Left ventricle myocardium inferior (tissue), 1 donor: ENCODE data around the gene LAMB4. TPM values are rescaled to one million over a fixed set of nuclear protein-coding genes. Genes with fewer than 3 reads are reported as not detected.

Experiments used
- DNase-seq: peaks from one replicate; pipeline ENCODE4 v3.0.0-alpha.2; 2020
- H3K27ac ChIP-seq: fragments of 200-600 bp; replicated peaks from 2 replicates; pipeline ENCODE4 v1.8.0; 2021
- H3K27me3 ChIP-seq: fragments of 200-600 bp; 2 replicates; pipeline ENCODE4 v1.8.0; 2021; ENCODE audit warnings: low read depth
- H3K36me3 ChIP-seq: fragments of 200-600 bp; 2 replicates; pipeline ENCODE4 v1.8.0; 2021
- H3K4me1 ChIP-seq: fragments of 200-600 bp; 2 replicates; pipeline ENCODE4 v1.8.0; 2021
- H3K4me3 ChIP-seq: fragments of 200-600 bp; 2 replicates; pipeline ENCODE4 v1.8.0; 2021; ENCODE audit warnings: mild to moderate bottlenecking, moderate library complexity
- H3K9me3 ChIP-seq: fragments of 200-600 bp; replicated peaks from 2 replicates; pipeline ENCODE4 v1.8.0; 2021
- CTCF ChIP-seq: fragments of 200-600 bp; IDR thresholded peaks from 2 replicates; pipeline ENCODE4 v1.8.0; 2021; ENCODE audit warnings: antibody characterized with exemption, mild to moderate bottlenecking, borderline replicate concordance
- intact Hi-C: fragments of 100-400 bp; cut with micrococcal nuclease; formaldehyde crosslinking; loops from one replicate; pipeline ENCODE4 v1.11.0; 2022
- total RNA-seq: library from RNA; stranded (reverse); fragmentation: NEBNext Ultra II Directional; extraction: Animal tissue kit (Norgen Biotek cat#: 25700); gene quantifications from one replicate; pipeline ENCODE4 v1.2.1, GENCODE V29; 2021
- donor health status: DM: no; HTN: yes; CAD: no; lungs with severe emphysema.

Gene LAMB4
- total RNA-seq, 1 donor from 2014 or later, result 0.33 TPM

GRCh38 chr7:108089381-108089780, 40.8 kb downstream of the LAMB4 start:
- Histone ChIP-seq H3K9me3 (no peaks in the 10 kb centered on the region), H3K4me1 (peaks cover 12% of the 10 kb centered on the region), H3K36me3 (no peaks in the 10 kb centered on the region), H3K4me3 (no peak overlapping the region), H3K27ac (no peak overlapping the region), H3K27me3 (no peaks in the 10 kb centered on the region)
- TF ChIP-seq CTCF, result no peak
- intact Hi-C loops, result no loop called here
- no peak for DNase-seq

GRCh38 chr7:108088729-108089128, 41.4 kb downstream of the LAMB4 start:
- intact Hi-C loops, result no loop called here
- Histone ChIP-seq H3K4me3 (no peak overlapping the region), H3K9me3 (no peaks in the 10 kb centered on the region), H3K27ac (no peak overlapping the region), H3K36me3 (no peaks in the 10 kb centered on the region), H3K27me3 (no peaks in the 10 kb centered on the region), H3K4me1 (peaks cover 5% of the 10 kb centered on the region)
- no peak for TF ChIP-seq CTCF
- no peak for DNase-seq

GRCh38 chr7:108087778-108088177, 42.4 kb downstream of the LAMB4 start:
- no peaks in the 10 kb centered on the region for H3K4me1 ChIP-seq
- no peak for DNase-seq
- no peak overlapping the region for H3K4me3 ChIP-seq
- H3K27me3 ChIP-seq, result no peaks in the 10 kb centered on the region
- no peak for TF ChIP-seq CTCF
- H3K27ac ChIP-seq, result no peak overlapping the region
- H3K9me3 ChIP-seq, result no peaks in the 10 kb centered on the region
- no peaks in the 10 kb centered on the region for H3K36me3 ChIP-seq
- intact Hi-C loops, result no loop called here

- H3K27ac ChIP-seq, result no peak overlapping the region
- H3K36me3 ChIP-seq, result no peaks in the 10 kb centered on the region
- no peaks in the 10 kb centered on the region for H3K9me3 ChIP-seq
- intact Hi-C loops, result no loop called here
- H3K4me3 ChIP-seq, result no peak overlapping the region
- TF ChIP-seq CTCF, result no peak
- DNase-seq, result no peak
- H3K4me1 ChIP-seq, result no peaks in the 10 kb centered on the region
- H3K27me3 ChIP-seq, result no peaks in the 10 kb centered on the region
Measured at GRCh38 chr7:108086962-108087361, 43.2 kb downstream of the LAMB4 start.

GRCh38 chr7:108086546-108086945, 43.6 kb downstream of the LAMB4 start:
- Histone ChIP-seq H3K9me3 (peaks cover 3% of the 10 kb centered on the region), H3K36me3 (no peaks in the 10 kb centered on the region), H3K27ac (no peak overlapping the region), H3K4me1 (no peaks in the 10 kb centered on the region), H3K4me3 (no peak overlapping the region), H3K27me3 (no peaks in the 10 kb centered on the region)
- intact Hi-C loops, result no loop called here
- no peak for DNase-seq
- TF ChIP-seq CTCF, result no peak

GRCh38 chr7:108083980-108084379, 46.2 kb downstream of the LAMB4 start:
- no peak for TF ChIP-seq CTCF
- peaks cover 8% of the 10 kb centered on the region for H3K9me3 ChIP-seq
- DNase-seq, result no peak
- no peak overlapping the region for H3K4me3 ChIP-seq
- H3K4me1 ChIP-seq, result peaks cover 12% of the 10 kb centered on the region
- H3K27me3 ChIP-seq, result no peaks in the 10 kb centered on the region
- intact Hi-C loops, result no loop called here
- no peaks in the 10 kb centered on the region for H3K36me3 ChIP-seq
- no peak overlapping the region for H3K27ac ChIP-seq
